EL (cell line): ENCODE results near the gene TIGAR.
A peak's percentile ranks its signal among the peaks of the same experiment; 100 is the strongest.

Experiments used
- DNase-seq: peaks from one replicate; pipeline ENCODE4 v3.0.0-alpha.2; 2016

TIGAR gene, protein sequence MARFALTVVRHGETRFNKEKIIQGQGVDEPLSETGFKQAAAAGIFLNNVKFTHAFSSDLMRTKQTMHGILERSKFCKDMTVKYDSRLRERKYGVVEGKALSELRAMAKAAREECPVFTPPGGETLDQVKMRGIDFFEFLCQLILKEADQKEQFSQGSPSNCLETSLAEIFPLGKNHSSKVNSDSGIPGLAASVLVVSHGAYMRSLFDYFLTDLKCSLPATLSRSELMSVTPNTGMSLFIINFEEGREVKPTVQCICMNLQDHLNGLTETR

GRCh38 chr12:4320853-4321701, at the start of gene TIGAR:
Gene TIGAR (plus strand): TSS chr12:4321213. CDS start chr12:4321272, 59 bp downstream.
- peak; percentile 95 for DNase-seq

DNA sequence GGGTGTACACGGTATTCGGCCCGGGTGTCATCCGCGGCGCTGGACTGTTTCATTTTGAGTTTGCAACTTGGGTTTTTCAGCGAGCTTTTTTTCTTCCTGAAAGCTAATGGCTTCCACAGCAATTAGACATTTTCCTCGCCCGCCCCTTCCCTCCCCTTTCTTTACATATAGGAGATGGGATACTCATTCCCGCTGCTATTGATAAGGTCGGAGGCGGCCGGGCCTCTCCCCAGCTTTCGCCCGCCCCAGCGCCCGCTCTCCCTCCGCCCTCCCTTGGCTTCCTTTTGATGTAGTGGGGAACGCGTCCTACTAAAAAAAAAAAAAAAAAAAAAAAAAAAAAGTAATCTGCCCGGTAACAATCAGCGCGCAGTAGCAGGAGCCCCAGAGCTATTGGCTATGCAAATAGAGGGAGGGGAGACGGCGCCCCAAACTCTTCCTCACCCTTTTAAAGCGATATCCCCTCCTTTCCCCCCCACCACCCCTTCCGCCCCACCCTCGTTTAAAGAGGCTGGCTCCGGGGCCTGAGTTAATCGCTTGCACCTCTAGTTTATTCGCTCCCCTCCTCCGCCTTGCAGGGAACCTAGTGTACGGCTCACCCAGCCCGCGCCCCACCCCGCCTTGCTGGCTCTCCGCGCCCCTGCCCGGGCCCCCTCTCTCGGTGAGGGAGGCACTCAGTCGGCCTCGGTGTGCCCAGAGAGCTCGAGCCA, 49.1 kb upstream of the TIGAR start:
- DNase-seq = no peak

DNA sequence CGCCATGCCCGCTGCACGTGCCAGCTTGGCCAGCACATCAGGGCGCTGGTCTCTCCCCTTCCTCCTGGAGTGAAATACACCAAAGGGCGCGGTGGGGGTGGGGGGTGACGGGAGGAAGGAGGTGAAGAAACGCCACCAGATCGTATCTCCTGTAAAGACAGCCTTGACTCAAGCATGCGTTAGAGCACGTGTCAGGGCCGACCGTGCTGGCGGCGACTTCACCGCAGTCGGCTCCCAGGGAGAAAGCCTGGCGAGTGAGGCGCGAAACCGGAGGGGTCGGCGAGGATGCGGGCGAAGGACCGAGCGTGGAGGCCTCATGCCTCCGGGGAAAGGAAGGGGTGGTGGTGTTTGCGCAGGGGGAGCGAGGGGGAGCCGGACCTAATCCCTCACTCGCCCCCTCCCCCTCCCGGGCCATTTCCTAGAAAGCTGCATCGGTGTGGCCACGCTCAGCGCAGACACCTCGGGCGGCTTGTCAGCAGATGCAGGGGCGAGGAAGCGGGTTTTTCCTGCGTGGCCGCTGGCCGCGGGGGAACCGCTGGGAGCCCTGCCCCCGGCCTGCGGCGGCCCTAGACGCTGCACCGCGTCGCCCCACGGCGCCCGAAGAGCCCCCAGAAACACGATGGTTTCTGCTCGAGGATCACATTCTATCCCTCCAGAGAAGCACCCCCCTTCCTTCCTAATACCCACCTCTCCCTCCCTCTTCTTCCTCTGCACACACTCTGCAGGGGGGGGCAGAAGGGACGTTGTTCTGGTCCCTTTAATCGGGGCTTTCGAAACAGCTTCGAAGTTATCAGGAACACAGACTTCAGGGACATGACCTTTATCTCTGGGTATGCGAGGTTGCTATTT, 48.4 kb upstream of the TIGAR start:
- no peak for DNase-seq

GRCh38 chr12:4273273-4273651, 47.8 kb upstream of the TIGAR start:
- no peak for DNase-seq

GRCh38 chr12:4273652-4274395, 47.2 kb upstream of the TIGAR start, which contains the start of gene CCND2:
Gene CCND2 (plus strand): TSS chr12:4273762. CDS start chr12:4274041, 279 bp downstream.
- peak; percentile 46 for DNase-seq

DNA sequence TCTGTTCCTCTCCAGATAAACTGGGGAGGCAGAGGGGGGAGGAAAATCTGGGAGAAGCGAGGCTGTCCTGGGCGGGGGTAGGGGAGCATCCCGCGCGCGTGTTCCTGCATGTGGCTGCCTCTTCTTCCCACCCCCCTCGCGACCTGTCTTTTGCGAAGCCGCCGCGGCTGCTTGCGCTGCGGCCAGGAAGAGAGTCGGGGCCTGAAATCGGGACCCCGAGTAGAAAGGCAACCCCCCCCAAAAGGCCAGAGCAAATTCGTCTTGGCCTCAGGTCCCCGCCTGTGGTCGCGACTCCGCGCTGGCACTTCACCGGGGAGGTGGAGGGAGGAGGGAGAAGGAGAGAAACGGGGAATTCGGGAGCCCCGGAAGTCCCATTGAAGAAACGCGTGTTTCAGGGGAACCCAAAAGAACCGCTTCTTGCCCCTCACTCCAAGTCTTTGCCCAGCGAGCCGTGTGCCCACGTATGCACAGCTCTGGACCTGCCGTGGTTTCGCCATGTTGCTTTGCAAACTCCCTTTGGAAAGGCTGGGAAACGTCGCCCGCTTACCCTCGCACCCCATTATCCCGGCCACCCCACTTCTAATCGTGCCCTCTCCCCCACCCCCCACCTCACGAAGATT, 46.5 kb upstream of the TIGAR start:
- no peak for DNase-seq

DNA sequence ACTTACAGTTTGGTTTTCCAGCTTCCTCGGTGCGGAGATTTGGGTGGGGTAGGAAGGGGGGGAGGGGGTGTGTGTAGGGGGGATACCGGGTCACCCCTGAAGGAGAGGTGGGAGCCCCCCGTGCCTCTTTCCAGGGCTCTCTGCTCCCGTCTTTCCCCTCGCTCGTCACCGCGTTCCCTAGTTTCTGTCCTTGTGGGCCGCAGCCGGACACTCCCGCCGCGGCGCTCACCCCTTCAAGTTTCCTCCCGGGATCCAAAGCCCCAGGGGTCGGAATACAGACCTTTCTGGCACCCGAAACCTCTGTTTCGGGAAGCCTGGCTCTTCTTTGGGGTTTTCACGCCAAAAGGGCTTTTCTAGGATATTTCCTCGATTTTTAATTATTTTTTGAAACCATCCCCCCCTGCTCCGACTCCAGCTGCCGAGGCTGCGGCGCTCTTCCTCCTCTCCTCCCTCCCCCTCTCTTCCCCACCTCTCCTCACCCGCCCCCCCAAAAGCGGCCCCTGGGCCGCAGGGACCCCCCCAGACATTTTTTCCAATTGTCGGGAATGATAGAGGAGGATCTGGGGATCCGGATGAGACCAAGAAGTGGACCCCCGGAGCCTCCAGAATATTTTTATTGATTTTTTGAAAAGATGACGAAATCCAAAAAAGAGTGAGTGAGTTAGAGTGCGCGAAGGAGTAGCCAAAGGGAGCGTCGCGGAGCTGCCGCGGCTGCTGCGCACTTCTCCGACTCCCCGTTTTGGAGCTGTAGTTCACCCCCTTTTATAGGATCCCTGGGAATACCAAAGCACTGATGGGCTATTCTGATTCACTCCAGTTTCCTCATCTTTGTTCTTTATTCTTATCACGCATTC, 45.8 kb upstream of the TIGAR start:
- DNase-seq = no peak

- no peak for DNase-seq
These were observed 45.1 kb upstream of the TIGAR start for GRCh38 chr12:4275870-4276301.

DNA sequence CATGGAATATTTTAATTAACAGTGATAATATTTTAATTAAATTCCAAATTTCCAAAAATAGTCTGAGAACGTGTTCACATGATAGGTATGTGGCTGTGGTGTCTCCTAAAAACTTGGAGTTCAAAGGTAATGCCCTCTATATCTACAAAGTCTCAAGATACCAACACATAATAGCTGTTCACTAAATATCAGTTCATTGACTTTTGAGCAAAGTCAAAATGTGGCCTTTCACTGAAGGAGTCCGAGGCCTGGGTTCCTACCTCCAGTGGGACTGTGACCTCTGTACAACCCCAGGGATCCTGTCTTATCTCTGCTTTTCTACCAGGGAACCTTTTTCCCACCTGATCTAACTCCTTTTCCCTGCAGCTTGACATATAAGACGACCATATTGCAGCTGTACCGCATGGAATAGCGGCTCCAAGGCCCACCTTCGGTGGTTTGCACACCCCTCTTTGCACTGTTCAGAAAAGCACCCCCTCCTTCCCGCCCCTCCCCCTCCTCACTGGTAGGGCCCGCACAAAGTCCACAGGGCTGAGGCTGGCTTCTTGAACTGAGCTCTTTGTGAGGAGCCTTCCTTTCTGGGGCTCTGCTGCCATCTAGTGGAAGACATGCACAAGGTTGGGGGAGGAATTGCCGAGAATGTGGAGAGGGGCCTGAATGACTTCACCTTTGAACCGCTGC, 44.3 kb upstream of the TIGAR start:
- peak; percentile 82 for DNase-seq

GRCh38 chr12:4277205-4277543, 43.8 kb upstream of the TIGAR start:
- DNase-seq = no peak

- DNase-seq = no peak
These were observed 43.2 kb upstream of the TIGAR start for GRCh38 chr12:4277857-4278256.

DNA sequence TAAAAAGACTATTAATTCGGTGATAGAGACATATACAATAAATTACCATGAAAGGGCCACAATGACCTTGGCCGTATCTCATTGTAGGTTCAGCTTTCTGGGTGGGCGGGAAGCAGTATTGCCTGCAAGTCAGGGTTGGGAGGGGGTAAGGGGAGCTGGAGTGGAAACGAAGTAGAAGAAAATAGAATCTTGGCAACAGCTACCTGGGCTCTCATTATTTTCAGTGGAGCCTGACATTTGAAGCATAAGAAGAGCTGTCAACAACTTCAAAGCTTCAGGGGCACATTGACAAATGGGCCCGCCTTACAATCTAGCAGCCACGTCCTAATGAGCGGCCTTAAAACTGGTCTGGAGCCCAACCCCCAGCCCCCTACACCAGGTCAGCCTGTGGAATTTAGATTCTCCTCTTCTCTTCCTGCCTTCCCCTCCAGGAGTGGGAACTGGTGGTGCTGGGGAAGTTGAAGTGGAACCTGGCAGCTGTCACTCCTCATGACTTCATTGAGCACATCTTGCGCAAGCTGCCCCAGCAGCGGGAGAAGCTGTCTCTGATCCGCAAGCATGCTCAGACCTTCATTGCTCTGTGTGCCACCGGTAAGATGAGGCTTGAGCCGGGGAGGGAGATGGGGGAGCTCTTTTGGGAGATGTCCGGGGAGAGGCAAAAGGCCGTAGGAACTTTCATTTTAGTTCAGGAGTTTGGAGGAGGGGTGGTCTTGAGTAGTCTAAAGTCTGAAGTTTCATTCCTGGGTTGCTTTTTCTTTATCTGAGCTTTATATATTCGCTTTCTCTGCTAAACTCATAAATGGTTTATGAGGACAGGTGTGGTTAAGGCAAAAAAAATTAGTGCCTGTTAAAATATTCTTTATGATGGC, 42.5 kb upstream of the TIGAR start:
- DNase-seq = no peak

- no peak for DNase-seq
These were observed 41.8 kb upstream of the TIGAR start for GRCh38 chr12:4279198-4279690.

DNA sequence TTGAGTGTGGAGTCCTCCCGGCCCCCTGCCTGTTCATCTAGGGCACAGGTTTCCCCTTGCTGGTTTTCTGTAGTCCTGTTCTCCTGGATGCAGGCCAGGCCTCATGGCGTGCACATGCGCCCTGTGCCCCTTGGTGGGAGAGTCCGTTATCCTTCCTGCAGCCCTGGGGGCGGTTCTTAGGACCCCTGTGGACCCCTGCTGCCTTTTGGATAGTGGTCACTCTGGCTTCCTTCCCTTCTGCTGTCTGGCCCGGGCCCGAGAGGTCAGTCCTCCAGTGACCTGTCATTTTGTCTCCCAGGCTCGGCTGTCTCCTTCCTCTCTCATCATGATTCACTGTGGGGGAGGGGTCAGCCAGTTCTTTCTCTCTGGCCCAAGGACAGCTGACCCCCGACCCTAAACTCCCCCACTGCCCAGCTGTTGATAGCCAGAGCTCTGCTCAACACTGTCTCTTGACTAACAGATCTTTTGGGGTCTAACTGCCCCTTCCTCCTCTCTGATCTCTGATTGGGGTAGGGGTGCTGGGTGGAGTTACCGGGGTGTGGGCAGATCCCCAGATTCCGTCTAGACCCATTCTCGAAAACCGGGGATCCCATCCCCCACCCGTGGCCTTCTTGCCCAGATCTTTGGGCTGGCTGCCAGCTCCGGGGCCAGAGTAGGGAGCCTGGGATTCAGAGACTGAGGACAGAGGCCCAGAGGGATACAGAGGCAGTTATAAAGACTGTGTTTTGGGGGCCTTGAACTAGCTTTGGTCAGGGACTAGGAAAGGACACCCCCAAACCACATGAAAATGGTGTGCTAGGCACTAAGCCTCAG, 40.5 kb upstream of the TIGAR start:
- DNase-seq = no peak

GRCh38 chr12:4281173-4281654, 39.8 kb upstream of the TIGAR start:
- no peak for DNase-seq

DNA sequence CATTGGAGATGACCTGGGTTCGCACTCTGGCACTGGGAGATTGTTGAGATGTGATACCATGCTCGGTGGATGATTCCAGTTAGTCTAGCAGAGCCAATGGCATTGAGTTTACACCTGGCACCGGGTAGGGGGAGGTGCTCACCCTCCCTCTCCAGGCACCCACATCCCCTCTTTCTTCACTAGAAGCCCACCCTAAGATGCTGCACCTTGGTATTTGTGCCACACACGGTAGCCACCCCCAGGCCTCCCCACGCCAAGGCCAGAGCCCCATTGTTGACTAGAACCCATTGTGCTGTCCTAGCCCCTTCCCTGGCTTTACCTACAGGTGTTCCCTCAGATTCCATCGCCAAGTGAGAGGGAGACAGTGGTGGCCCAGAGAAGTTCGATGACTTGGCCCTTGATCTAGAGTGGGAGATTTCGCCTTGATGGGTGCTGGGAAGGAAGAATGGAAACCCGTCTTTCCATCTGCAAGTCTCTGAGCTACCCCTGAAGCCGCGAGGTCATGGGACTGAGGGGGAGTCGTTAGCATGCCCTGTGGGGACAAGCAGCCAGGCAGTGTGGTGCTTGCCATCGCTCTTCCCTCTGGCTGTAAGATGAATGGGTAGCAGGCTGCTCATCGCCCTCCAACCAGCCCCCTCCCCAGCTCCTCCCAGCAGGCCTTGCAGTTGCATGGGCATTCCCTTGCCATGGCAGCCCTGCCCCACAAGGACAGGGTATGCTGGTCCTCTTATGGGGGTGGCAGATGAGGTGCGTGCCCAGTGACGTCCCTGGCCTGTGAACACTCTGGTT, 38.7 kb upstream of the TIGAR start:
- DNase-seq = no peak
